Measurements from ENCODE around the gene FTHL17. TPM values are rescaled to one million over a fixed set of nuclear protein-coding genes. Genes with fewer than 3 reads are reported as not detected.

FTHL17 gene
- total RNA-seq (2014; rRNA removed; shearing (Covaris generic)) = not detected in 2 replicates

GRCh38 chrX:31071725-31072124 is at the start of gene FTHL17:
TSS of gene FTHL17 (minus strand) at chrX:31072041. CDS start at chrX:31071953, 88 bp downstream.
- no peak for DNase-seq
- Histone ChIP-seq H3K36me3 (replicated peaks; ENCODE audit: control insufficient read depth, insufficient read depth, low read length) (no peaks in the 10 kb centered on the region), H3K27me3 (ENCODE audit: control insufficient read depth, insufficient read depth, low read length) (no peaks in the 10 kb centered on the region), H3K4me3 (ENCODE audit: insufficient read depth, low read depth, low read length) (no peak within 1 kb of the TSS)

- H3K27me3 ChIP-seq (ENCODE audit: control insufficient read depth, insufficient read depth, low read length) = no peaks in the 10 kb centered on the region
- H3K4me3 ChIP-seq (ENCODE audit: insufficient read depth, low read depth, low read length) = no peak overlapping the region
- no peaks in the 10 kb centered on the region for H3K36me3 ChIP-seq (replicated peaks; ENCODE audit: control insufficient read depth, insufficient read depth, low read length)
- DNase-seq = no peak
Observed at GRCh38 chrX:31117266-31117665, 45.4 kb upstream of the FTHL17 start.

GRCh38 chrX:31115398-31115797 is 43.6 kb upstream of the FTHL17 start:
- Histone ChIP-seq H3K27me3 (ENCODE audit: control insufficient read depth, insufficient read depth, low read length) (no peaks in the 10 kb centered on the region), H3K36me3 (replicated peaks; ENCODE audit: control insufficient read depth, insufficient read depth, low read length) (no peaks in the 10 kb centered on the region), H3K4me3 (ENCODE audit: insufficient read depth, low read depth, low read length) (no peak overlapping the region)
- DNase-seq = no peak

GRCh38 chrX:31114858-31115257 is 43.0 kb upstream of the FTHL17 start:
- DNase-seq = no peak
- Histone ChIP-seq H3K4me3 (ENCODE audit: insufficient read depth, low read depth, low read length) (no peak overlapping the region), H3K27me3 (ENCODE audit: control insufficient read depth, insufficient read depth, low read length) (no peaks in the 10 kb centered on the region), H3K36me3 (replicated peaks; ENCODE audit: control insufficient read depth, insufficient read depth, low read length) (no peaks in the 10 kb centered on the region)

- H3K27me3 ChIP-seq (ENCODE audit: control insufficient read depth, insufficient read depth, low read length) = no peaks in the 10 kb centered on the region
- no peak for DNase-seq
- H3K4me3 ChIP-seq (ENCODE audit: insufficient read depth, low read depth, low read length) = no peak overlapping the region
- no peaks in the 10 kb centered on the region for H3K36me3 ChIP-seq (replicated peaks; ENCODE audit: control insufficient read depth, insufficient read depth, low read length)
Observed at GRCh38 chrX:31112226-31112999, 40.6 kb upstream of the FTHL17 start.

GRCh38 chrX:31110657-31111056 is 38.8 kb upstream of the FTHL17 start:
- no peak overlapping the region for H3K4me3 ChIP-seq (ENCODE audit: insufficient read depth, low read depth, low read length)

GRCh38 chrX:31099536-31100090 is 27.8 kb upstream of the FTHL17 start:
- Histone ChIP-seq H3K27me3 (ENCODE audit: control insufficient read depth, insufficient read depth, low read length) (no peaks in the 10 kb centered on the region), H3K4me3 (ENCODE audit: insufficient read depth, low read depth, low read length) (no peak overlapping the region)

More at GRCh38 chrX:31110657-31111056, 38.8 kb upstream of the FTHL17 start:
- H3K36me3 ChIP-seq (replicated peaks; ENCODE audit: control insufficient read depth, insufficient read depth, low read length) = no peaks in the 10 kb centered on the region
- no peak for DNase-seq
- no peaks in the 10 kb centered on the region for H3K27me3 ChIP-seq (ENCODE audit: control insufficient read depth, insufficient read depth, low read length)

GRCh38 chrX:31098079-31098478 is 26.2 kb upstream of the FTHL17 start:
- DNase-seq = no peak
- no peak overlapping the region for H3K4me3 ChIP-seq (ENCODE audit: insufficient read depth, low read depth, low read length)
- no peaks in the 10 kb centered on the region for H3K27me3 ChIP-seq (ENCODE audit: control insufficient read depth, insufficient read depth, low read length)
- H3K36me3 ChIP-seq (replicated peaks; ENCODE audit: control insufficient read depth, insufficient read depth, low read length) = no peaks in the 10 kb centered on the region

More at GRCh38 chrX:31099536-31100090, 27.8 kb upstream of the FTHL17 start:
- DNase-seq = no peak
- no peaks in the 10 kb centered on the region for H3K36me3 ChIP-seq (replicated peaks; ENCODE audit: control insufficient read depth, insufficient read depth, low read length)

- no peaks in the 10 kb centered on the region for H3K27me3 ChIP-seq (ENCODE audit: control insufficient read depth, insufficient read depth, low read length)
- no peak overlapping the region for H3K4me3 ChIP-seq (ENCODE audit: insufficient read depth, low read depth, low read length)
- no peak for DNase-seq
- H3K36me3 ChIP-seq (replicated peaks; ENCODE audit: control insufficient read depth, insufficient read depth, low read length) = no peaks in the 10 kb centered on the region
Observed at GRCh38 chrX:31093639-31093975, 21.8 kb upstream of the FTHL17 start.

- Histone ChIP-seq H3K4me3 (ENCODE audit: insufficient read depth, low read depth, low read length) (no peak overlapping the region), H3K27me3 (ENCODE audit: control insufficient read depth, insufficient read depth, low read length) (no peaks in the 10 kb centered on the region), H3K36me3 (replicated peaks; ENCODE audit: control insufficient read depth, insufficient read depth, low read length) (no peaks in the 10 kb centered on the region)
- no peak for DNase-seq
Observed at GRCh38 chrX:31092970-31093638, 21.3 kb upstream of the FTHL17 start.

GRCh38 chrX:31092476-31092875 is 20.6 kb upstream of the FTHL17 start:
- DNase-seq = no peak
- Histone ChIP-seq H3K4me3 (ENCODE audit: insufficient read depth, low read depth, low read length) (no peak overlapping the region), H3K36me3 (replicated peaks; ENCODE audit: control insufficient read depth, insufficient read depth, low read length) (no peaks in the 10 kb centered on the region), H3K27me3 (ENCODE audit: control insufficient read depth, insufficient read depth, low read length) (no peaks in the 10 kb centered on the region)

- DNase-seq = no peak
- no peaks in the 10 kb centered on the region for H3K36me3 ChIP-seq (replicated peaks; ENCODE audit: control insufficient read depth, insufficient read depth, low read length)
- H3K27me3 ChIP-seq (ENCODE audit: control insufficient read depth, insufficient read depth, low read length) = no peaks in the 10 kb centered on the region
- H3K4me3 ChIP-seq (ENCODE audit: insufficient read depth, low read depth, low read length) = no peak overlapping the region
Observed at GRCh38 chrX:31091819-31092218, 20.0 kb upstream of the FTHL17 start.

GRCh38 chrX:31074522-31074921 is 2.7 kb upstream of the FTHL17 start:
- no peak for DNase-seq
- no peak overlapping the region for H3K4me3 ChIP-seq (ENCODE audit: insufficient read depth, low read depth, low read length)
- H3K36me3 ChIP-seq (replicated peaks; ENCODE audit: control insufficient read depth, insufficient read depth, low read length) = no peaks in the 10 kb centered on the region
- H3K27me3 ChIP-seq (ENCODE audit: control insufficient read depth, insufficient read depth, low read length) = no peaks in the 10 kb centered on the region

GRCh38 chrX:31071262-31071661 is 579 bp downstream of the FTHL17 start:
- DNase-seq = no peak
- Histone ChIP-seq H3K4me3 (ENCODE audit: insufficient read depth, low read depth, low read length) (no peak overlapping the region), H3K27me3 (ENCODE audit: control insufficient read depth, insufficient read depth, low read length) (no peaks in the 10 kb centered on the region), H3K36me3 (replicated peaks; ENCODE audit: control insufficient read depth, insufficient read depth, low read length) (no peaks in the 10 kb centered on the region)

- DNase-seq = no peak
- Histone ChIP-seq H3K36me3 (replicated peaks; ENCODE audit: control insufficient read depth, insufficient read depth, low read length) (no peaks in the 10 kb centered on the region), H3K27me3 (ENCODE audit: control insufficient read depth, insufficient read depth, low read length) (no peaks in the 10 kb centered on the region), H3K4me3 (ENCODE audit: insufficient read depth, low read depth, low read length) (no peak overlapping the region)
Observed at GRCh38 chrX:31070057-31070468, 1.8 kb downstream of the FTHL17 start.

Measured in H7 (cell line).